HEK293 (cell line): Measurements from ENCODE around the gene ZNF611.

ENCODE experiments used
- ZBTB21 ChIP-seq: fragments of 450-650 bp; formaldehyde crosslinking; IDR thresholded peaks from 2 replicates; pipeline ENCODE4 v1.5.1; 2017; ENCODE audit warnings: missing biosample characterization, missing genetic modification characterization
- ZFP69B ChIP-seq: fragments of 450-650 bp; formaldehyde crosslinking; IDR thresholded peaks from 2 replicates; pipeline ENCODE4 v1.5.1; 2016; ENCODE audit warnings: missing biosample characterization, missing genetic modification characterization
- ZNF350 ChIP-seq: fragments of 450-650 bp; formaldehyde crosslinking; IDR thresholded peaks from 2 replicates; pipeline ENCODE4 v1.5.0; 2017; ENCODE audit warnings: missing biosample characterization, mild to moderate bottlenecking, missing genetic modification characterization
- ZNF600 ChIP-seq: fragments of 450-650 bp; formaldehyde crosslinking; IDR thresholded peaks from 2 replicates; pipeline ENCODE4 v1.5.1; 2016; ENCODE audit warnings: missing biosample characterization, missing genetic modification characterization
- ZSCAN16 ChIP-seq: fragments of 450-650 bp; formaldehyde crosslinking; IDR thresholded peaks from 2 replicates; pipeline ENCODE4 v1.5.1; 2016; ENCODE audit warnings: missing biosample characterization, missing genetic modification characterization
- TF ChIP-seq, protein P1 (sequence below): fragments of 450-650 bp; formaldehyde crosslinking; IDR thresholded peaks from 2 replicates; pipeline ENCODE4 v1.5.1; 2016; ENCODE audit warnings: missing biosample characterization, missing genetic modification characterization

DNA sequence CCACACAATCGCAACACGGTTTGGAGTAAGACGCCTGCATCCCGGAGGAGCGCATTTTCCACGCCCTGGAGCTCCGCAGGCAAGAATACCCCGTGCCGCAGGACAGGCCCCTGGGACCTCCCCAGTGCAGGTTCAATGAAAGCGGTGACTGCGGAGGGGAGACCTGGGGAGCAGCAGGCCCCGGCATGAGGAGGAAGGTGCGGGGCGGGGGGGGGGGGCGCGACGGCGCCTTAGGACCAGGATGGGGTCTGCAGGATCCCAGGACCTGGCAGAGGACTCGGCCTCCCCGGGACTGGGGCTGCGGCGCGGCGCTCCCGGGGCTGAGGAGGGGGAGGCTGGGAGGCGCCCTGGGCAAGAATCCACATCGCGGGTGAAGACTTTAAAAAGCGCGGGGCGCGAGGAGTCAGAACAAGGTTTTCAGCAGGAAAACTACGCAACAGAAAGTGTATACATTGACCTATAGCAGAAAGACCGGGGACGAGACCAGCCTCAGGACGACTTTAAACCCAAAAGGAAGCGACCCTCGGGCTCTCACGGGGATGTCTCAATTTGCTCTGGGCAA is 432 bp downstream of the ZNF611 start:
- no peak for TF ChIP-seq ZFP69B
- TF ChIP-seq, protein P1, sequence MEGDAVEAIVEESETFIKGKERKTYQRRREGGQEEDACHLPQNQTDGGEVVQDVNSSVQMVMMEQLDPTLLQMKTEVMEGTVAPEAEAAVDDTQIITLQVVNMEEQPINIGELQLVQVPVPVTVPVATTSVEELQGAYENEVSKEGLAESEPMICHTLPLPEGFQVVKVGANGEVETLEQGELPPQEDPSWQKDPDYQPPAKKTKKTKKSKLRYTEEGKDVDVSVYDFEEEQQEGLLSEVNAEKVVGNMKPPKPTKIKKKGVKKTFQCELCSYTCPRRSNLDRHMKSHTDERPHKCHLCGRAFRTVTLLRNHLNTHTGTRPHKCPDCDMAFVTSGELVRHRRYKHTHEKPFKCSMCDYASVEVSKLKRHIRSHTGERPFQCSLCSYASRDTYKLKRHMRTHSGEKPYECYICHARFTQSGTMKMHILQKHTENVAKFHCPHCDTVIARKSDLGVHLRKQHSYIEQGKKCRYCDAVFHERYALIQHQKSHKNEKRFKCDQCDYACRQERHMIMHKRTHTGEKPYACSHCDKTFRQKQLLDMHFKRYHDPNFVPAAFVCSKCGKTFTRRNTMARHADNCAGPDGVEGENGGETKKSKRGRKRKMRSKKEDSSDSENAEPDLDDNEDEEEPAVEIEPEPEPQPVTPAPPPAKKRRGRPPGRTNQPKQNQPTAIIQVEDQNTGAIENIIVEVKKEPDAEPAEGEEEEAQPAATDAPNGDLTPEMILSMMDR (tag by site-specific recombination): no peak
- TF ChIP-seq ZNF600 (tag by site-specific recombination): no peak
- TF ChIP-seq ZBTB21 (tag by site-specific recombination): no peak
- no peak for TF ChIP-seq ZSCAN16 (tag by site-specific recombination)
- no peak for TF ChIP-seq ZNF350 (tag by site-specific recombination)
